Measurements from ENCODE around the gene TBX19.

- TF ChIP-seq, protein P1, sequence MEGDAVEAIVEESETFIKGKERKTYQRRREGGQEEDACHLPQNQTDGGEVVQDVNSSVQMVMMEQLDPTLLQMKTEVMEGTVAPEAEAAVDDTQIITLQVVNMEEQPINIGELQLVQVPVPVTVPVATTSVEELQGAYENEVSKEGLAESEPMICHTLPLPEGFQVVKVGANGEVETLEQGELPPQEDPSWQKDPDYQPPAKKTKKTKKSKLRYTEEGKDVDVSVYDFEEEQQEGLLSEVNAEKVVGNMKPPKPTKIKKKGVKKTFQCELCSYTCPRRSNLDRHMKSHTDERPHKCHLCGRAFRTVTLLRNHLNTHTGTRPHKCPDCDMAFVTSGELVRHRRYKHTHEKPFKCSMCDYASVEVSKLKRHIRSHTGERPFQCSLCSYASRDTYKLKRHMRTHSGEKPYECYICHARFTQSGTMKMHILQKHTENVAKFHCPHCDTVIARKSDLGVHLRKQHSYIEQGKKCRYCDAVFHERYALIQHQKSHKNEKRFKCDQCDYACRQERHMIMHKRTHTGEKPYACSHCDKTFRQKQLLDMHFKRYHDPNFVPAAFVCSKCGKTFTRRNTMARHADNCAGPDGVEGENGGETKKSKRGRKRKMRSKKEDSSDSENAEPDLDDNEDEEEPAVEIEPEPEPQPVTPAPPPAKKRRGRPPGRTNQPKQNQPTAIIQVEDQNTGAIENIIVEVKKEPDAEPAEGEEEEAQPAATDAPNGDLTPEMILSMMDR (IDR thresholded peaks at IDR 0.05), result no peak
- no peak for TF ChIP-seq POLR2A (IDR thresholded peaks at IDR 0.05)
These were observed 79.7 kb downstream of the TBX19 start for GRCh38 chr1:168360151-168361021.
